Globus pallidus (tissue), 1 donor: Measurements from ENCODE around the gene ERVMER34-1.

Experiments
- DNase-seq: peaks from one replicate; pipeline ENCODE4 v3.0.0-alpha.2; 2015; ENCODE audit warnings: low spot score

The ERVMER34-1 gene

DNA sequence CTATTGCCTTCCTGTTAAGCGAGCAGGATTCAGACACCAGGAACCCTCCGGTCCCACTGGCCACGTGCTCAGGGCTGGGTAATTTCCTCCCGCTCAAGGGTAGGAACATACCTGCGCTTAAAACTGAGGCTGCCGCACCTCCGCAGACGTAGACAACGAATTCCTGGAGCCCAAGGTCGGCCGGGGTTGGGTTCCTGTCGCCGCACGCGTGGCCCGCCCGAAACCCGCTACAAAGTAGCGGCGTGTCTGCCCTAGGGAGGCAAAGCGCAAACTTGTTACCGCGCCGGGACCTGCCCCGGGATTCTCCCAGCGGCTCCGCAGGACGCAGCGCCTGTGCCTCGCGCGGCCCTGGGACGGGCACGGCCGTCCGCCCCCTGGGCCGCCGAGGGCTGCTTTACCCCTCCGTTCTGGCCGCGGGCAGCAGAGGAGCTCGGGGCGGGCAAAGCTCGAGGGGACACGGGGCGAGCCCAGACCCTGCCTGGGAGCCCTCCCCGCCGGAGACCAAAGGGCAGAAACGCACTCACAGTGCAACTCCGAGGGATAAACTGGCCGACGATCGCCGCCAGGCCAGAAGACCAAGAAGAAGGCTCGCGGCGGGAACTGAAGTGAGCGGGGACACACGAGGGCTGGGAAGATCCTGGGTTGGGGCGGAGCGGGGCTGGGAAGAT is at the start of gene ERVMER34-1:
Gene ERVMER34-1 (minus strand): TSS at position 607 of the 668 bp plus-strand sequence. CDS start 5,905 bp downstream, outside the sequence.
- no peak for DNase-seq

DNA sequence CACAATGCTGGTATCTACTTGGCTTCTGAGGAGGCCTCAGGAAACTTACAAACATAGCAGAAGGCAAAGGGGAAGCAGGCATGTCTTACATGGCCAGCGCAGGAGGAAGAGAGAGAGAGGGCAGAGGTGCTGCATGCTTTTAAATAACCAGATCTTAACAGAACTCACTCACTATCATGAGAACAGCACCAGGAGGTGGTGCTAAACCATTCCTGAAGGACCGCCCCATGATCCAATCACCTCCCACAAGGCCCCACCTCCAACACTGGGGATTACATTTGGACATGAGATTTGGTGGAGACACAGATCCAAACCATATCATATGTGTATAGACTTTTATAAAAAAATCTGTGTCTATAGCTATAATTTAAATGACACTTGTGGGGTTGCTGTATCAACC is 48.6 kb upstream of the ERVMER34-1 start:
- no peak for DNase-seq

GRCh38 chr4:52795533-52795932 is 44.3 kb upstream of the ERVMER34-1 start:
- no peak for DNase-seq

GRCh38 chr4:52791936-52792335 is 40.7 kb upstream of the ERVMER34-1 start:
- no peak for DNase-seq

DNA sequence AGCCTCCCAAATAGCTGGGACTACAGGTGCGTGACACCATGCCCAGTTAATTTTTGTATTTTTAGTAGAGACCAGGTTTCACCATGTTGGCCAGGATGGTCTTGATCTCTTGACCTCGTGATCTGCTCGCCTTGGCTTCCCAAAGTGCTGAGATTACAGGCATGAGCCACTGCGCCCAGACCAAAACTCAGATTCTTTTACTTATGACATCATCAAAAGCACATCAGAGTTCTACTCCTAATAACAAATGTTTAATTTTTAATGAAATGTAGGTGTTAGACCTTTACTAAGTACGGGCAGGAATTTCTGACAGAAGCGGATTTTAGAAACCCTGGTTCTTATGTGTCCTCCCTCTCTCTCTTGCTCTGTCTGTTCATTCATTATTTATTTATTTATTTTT is 38.5 kb upstream of the ERVMER34-1 start:
- no peak for DNase-seq

- DNase-seq = no peak
Observed at GRCh38 chr4:52788806-52789205, 37.6 kb upstream of the ERVMER34-1 start.

- no peak for DNase-seq
Observed at GRCh38 chr4:52783069-52783468, 31.8 kb upstream of the ERVMER34-1 start.

- no peak for DNase-seq
Observed at GRCh38 chr4:52780617-52781354, 29.6 kb upstream of the ERVMER34-1 start.

GRCh38 chr4:52780206-52780605 is 29.0 kb upstream of the ERVMER34-1 start:
- DNase-seq = no peak

- no peak for DNase-seq
Observed at GRCh38 chr4:52760256-52760655, 9.0 kb upstream of the ERVMER34-1 start.

- no peak for DNase-seq
Observed at GRCh38 chr4:52755426-52755825, 4.2 kb upstream of the ERVMER34-1 start.

- DNase-seq = no peak
Observed at GRCh38 chr4:52752936-52753335, 1.7 kb upstream of the ERVMER34-1 start.

GRCh38 chr4:52751487-52751911 is 274 bp upstream of the ERVMER34-1 start:
- no peak for DNase-seq

DNA sequence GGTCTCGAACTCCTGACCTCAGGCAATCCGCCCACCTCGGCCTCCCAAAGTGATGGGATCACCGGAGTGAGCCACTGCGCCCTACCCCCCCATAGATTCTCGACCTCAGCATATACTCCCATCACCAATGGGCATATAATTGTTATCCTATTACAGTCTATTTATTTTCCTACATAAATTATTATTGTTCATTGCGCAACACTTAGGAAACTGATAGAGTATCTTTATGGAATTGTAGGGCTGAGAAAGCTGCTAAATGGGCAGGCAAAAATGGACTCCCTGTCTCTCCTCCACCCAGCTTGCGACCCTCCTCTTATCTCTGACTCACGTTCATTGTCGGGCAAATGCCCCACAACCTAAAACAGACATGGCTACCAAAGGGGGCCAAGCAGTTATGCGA is 1.0 kb downstream of the ERVMER34-1 start:
- DNase-seq = no peak

DNA sequence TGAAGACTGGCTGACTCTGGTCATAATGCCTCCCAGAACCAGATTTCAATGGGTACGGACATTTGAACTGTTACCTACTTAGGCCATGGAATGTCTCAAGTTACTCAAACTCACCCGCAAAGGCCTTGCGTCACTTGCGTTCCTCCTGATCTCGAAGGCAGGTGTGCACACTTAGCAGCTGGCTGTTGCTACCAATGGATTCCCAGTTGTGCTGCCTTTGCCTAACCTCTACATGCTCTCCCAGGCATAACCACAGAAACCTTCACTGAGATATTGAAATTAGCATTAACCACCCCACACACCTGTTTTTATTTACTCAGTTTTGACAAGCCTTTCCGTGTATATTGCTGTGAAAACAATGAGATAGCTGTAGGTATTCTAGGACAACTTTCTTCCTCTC is 2.8 kb downstream of the ERVMER34-1 start:
- no peak for DNase-seq

- no peak for DNase-seq
Observed at GRCh38 chr4:52744588-52744987, 6.6 kb downstream of the ERVMER34-1 start.

DNA sequence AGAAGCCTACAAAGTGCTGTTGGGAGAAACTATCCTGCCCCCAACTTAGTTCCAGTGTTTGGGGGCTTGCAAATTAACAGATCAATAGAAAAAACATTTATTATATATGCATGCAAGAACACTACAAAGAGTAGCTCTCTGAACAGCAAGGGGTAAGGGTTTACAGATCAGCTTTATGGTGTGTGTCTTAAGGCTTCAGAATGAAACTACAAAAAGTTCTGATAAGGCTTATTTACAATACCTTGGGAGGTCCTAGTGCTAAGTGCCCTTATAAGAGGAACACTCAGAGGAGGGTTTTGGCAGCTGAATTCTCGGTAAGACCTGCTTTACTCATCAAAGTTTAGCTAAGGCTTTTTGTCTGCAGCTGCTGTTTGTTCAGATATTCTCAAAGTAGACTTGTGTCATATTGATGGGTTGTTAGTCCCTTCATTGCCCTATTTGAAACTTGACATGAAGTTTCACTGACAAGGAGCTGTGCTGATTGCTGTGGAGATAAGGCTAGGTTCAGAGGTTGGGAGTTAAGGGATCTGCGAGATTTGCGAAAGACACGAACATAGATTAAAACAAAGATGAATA is 7.7 kb downstream of the ERVMER34-1 start:
- no peak for DNase-seq

GRCh38 chr4:52729586-52729985 is 21.6 kb downstream of the ERVMER34-1 start:
- no peak for DNase-seq

- no peak for DNase-seq
Observed at GRCh38 chr4:52728691-52729240, 22.5 kb downstream of the ERVMER34-1 start.

- DNase-seq = no peak
Observed at GRCh38 chr4:52726826-52727580, 24.2 kb downstream of the ERVMER34-1 start.

GRCh38 chr4:52721968-52722815 is 29.0 kb downstream of the ERVMER34-1 start:
- DNase-seq = peak; percentile 98
